Measurements from ENCODE around the gene CGREF1.

DNA sequence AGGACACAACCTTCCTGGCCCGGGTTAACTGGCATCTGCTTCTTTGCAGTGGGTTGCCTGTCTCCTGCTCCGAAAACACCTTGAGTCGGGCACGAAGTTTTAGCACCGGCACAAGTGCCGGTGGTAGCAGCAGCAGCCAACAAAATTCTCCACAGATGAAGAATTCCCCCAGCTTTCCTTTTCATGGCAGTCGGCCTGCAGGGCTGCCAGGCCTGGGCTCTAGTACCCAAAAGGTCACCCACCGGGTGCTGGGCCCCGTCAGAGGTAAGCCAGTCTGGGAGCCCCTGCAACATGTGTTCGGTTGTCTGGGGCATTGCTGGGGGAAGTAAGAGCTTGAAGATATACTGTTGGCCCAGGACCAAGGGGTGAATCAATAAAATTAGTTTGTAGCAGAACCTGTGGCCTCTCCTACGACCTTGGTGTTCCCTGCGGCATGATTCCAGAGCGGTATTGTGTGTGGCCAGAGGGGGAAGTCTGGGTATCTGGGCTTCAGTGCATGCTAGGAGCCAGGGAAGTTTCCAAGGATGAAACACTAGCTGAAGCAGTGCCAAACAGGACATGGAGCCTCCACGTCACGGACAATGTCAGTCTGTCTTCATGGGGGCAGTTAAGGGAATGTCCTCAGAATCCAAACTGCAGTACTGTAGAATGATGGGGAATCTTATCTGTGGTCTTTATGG lies 59.6 kb downstream of the CGREF1 start:
- TF ChIP-seq CTCF (IDR thresholded peaks at IDR 0.05) (no peak), POLR2A (IDR thresholded peaks at IDR 0.05) (no peak)

All from body of pancreas (tissue), 4 donors.